Measurements from ENCODE around the gene TBC1D22B.
"Not testable (repeated sequence)": the region's sequence is repeated elsewhere in the genome, so short reads cannot be mapped to it uniquely, and the experiment has no call there.

Gene TBC1D22B

GRCh38 chr6:37273690-37274089 lies 16.1 kb downstream of the TBC1D22B start:
- DNase-seq = no peak

GRCh38 chr6:37275350-37275749 lies 17.8 kb downstream of the TBC1D22B start:
- no peak for DNase-seq

- no peak for DNase-seq
Measured at GRCh38 chr6:37277001-37277409, 19.4 kb downstream of the TBC1D22B start.

DNA sequence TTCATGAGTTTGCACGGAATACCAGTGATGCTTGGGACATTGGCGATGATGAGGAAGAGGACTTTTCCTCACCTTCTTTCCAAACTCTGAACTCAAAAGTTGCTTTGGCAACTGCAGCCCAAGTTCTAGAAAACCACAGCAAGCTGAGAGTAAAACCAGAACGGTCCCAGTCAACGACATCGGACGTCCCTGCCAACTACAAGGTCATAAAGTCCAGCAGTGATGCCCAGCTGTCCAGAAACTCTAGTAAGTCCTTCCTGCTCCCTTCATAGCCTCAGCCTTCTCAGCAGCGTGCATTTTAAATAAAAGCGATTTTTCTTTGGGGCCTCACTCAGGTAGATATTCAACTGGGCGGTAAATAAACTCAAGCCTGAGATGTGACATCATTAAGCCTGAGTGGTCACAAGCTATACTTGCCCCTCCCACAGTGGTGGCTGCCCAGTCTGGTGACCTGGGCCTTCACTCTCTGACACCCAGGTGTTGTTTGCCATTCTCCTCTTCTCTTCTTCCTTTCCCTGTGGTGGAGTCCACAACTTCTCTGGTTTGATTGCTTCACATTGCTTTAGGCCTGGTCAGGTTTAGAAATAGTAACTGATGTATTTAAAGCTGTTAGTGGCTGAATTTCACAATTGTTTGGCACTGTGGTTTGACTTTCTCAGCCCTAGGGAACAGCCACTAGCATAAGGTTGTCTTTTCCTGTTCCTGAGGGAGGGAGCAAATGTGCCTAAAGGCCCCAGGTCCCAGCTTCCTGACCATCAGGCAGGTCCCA lies 22.0 kb downstream of the TBC1D22B start:
- DNase-seq = no peak

DNA sequence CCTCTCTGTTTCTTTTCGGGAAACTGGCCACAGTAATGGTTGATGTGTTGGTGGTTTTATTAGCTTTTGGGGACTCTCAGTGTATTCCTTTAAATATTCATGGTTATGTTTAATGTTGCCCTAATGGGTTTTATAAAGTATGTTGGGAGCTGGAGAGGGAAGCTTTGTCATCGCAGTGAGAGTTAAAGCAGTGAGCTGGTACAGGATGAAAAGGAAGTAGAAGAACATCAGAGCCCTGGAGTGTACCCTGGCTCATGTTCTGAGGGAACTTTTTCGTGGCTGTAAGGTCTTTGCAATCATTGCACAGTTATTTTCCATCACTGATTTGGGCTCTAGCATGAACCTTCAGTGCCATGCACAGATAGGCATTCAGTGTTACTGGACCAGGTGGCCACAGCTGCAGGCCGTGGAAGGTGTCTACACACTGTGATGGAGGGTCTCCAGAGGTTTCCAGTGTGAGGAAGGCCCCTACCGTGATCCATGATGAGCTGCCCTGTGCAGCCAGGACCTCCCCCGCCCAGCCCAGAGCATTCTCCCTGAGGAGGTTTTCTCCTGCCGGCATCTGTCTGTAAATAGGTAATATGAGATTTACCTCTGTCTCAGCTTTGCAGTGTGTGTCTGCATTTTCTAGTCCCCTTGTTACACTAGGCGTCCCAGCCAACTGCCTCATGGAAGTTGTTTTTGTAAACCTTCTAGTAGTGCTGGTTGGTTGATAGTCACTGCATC lies 22.8 kb downstream of the TBC1D22B start:
- DNase-seq = no peak

DNA sequence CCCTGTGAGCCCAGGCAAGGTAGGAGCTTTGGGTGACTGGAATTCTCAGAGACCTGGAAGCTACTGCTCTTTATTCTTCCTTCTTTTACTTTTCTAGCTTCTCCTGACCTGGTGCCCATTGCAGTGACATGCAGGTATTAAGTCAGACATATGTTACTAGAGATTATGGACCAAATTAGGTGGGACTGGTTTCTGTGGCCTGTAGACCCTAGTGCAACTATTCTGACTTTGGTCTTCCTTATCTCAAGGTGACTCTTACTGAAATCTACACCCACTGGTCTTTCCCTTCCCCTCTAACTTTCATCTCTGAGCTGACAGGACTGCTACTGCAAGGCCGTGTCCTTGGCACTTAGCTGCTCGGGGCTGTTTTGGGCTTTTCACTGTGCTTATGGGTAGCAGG lies 24.8 kb downstream of the TBC1D22B start:
- DNase-seq = no peak

GRCh38 chr6:37283268-37283667 lies 25.7 kb downstream of the TBC1D22B start:
- no peak for DNase-seq

- DNase-seq = no peak
Measured at GRCh38 chr6:37283671-37284151, 26.1 kb downstream of the TBC1D22B start.

DNA sequence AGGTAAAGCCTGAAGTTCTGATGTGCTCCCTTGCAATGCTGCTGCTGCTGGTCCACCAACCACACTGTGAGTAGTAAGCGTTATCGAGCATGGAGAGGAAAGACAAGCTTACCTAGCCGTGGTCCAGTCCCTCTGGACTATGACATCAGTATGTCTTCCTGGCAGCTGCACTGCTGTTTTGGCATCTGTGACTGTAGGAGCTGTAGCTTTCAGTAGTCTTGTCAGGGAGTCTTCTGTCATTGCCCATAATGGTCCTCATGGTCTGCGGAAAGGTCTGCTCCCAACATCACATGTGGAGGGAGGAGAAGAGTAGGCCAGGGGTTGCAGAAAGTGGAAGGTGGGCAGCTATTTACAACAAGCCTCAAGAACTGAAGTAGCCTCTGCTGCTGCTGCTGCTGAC lies 27.2 kb downstream of the TBC1D22B start:
- no peak for DNase-seq

GRCh38 chr6:37285861-37286311 lies 28.3 kb downstream of the TBC1D22B start:
- DNase-seq = no peak

GRCh38 chr6:37287519-37288157 lies 30.1 kb downstream of the TBC1D22B start:
- DNase-seq = no peak

GRCh38 chr6:37288247-37288646 lies 30.7 kb downstream of the TBC1D22B start:
- no peak for DNase-seq

DNA sequence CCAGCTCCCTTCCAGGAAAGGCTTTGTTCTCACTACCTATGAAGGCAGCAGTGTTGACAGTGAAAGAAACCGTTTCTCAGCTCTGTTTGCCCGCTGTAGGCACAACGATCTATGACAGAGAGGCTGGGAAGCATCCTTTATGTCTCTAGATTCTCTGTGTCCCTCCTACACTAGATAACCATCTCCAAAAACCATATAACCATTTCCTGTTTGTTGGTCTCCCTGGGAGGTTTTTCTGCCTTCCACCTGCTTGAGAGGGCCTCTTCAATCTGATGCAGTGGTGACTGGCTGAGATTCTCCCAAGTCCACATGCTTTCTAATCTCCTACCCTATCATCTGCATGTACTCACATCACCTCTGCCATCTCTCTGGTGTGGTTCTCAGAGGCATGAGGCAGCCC lies 32.4 kb downstream of the TBC1D22B start:
- DNase-seq = no peak

DNA sequence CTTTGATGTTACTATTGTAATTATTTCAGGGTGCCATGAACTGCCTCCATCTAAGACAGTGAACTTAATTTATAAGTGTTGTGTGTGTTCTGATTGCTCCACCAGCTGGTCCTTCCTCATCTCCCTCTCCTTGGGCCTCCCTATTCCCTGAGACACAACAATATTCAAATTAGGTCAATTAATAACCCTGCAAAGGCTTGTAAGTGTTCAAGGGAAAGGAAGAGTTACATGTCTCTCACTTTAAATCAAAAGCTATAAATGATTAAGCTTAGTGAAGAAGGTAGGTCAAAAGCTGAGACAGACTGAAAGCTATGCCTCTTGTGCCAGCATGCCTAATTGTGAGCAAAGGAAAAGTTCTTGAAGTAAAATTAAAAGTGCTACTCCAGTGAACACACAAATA lies 35.9 kb downstream of the TBC1D22B start:
- DNase-seq = no peak

DNA sequence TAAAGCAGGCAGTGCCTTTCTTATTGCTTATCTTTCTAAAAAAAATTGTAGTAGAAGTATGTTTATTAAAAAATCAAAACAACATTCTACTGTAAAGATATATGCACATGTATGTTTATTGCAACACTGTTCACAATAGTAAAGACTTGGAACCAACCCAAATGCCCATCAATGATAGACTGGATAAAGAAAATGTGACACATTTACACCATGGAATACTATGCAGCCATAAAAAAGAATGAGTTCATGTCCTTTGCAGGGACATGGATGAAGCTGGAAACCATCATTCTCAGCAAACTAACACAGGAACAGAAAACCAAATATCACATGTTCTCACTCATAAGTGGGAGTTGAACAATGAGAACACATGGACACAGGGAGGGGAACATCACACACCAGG lies 40.1 kb downstream of the TBC1D22B start:
- not testable (repeated sequence) for DNase-seq

GRCh38 chr6:37298958-37299357 lies 41.4 kb downstream of the TBC1D22B start:
- DNase-seq = no peak

DNA sequence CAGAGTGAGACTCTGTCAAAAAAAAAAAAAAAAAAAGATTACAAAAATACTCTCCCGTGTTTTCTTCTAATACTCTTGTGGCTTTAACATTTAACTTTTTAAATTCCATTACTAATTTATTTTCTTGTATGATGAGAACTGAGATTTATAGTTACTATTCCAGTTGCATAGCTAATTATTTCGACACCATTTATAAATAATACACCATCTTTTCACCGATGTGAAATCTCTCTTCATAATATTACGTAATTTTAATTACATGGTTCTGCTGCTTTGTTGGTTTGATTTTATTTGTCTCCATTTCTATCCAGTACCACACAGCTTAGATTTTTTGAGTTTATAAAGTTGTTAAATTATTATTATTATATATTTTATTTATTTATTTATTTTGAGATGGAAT lies 42.4 kb downstream of the TBC1D22B start:
- DNase-seq = no peak

- DNase-seq = no peak
Measured at GRCh38 chr6:37302086-37302686, 44.6 kb downstream of the TBC1D22B start.

DNA sequence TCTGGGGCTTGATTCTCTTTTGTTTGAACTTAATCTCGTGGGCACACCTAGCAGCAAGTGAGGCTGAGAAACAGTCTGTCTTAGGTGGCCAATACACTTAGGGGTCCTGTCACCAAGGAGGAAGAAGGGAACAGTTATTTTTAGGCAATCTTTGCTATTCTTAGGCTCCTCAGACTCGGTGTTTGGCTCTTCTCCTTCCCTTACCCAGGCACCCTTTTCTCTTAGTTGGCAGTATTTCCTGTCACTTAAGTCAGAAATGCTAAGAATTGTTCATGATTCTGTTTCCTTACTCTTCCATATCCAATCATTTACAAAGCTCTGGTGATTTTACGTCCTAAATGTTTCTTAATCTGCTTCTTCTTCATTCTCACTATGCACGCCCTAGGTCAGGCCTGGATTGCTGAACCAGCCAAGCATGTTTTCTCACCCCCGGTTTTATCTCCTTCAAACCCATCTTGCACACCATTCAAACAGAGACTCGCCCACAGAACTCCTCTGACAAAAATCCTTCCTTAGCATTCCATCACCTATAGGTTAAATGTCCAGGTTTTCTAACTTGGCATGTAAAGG lies 45.6 kb downstream of the TBC1D22B start:
- DNase-seq = no peak

- DNase-seq = no peak
Measured at GRCh38 chr6:37303891-37304503, 46.4 kb downstream of the TBC1D22B start.

GRCh38 chr6:37304766-37305165 lies 47.2 kb downstream of the TBC1D22B start:
- no peak for DNase-seq

- no peak for DNase-seq
Measured at GRCh38 chr6:37305841-37306425, 48.4 kb downstream of the TBC1D22B start.
